IMR-90 (cell line): ENCODE results near the gene LRRC39. TPM values are rescaled to one million over a fixed set of nuclear protein-coding genes. Genes with fewer than 3 reads are reported as not detected.

ENCODE experiments used
- ATAC-seq: fragments of 200-7000 bp; cut with Tn5 transposase; 2 replicates; pipeline ENCODE4 v1.9.1; 2020; ENCODE audit warnings: low read depth, mild to moderate bottlenecking, moderate library complexity
- BruUV-seq: library from RNA; stranded (reverse); fragments of 400-500 nt; replicated peaks from 2 replicates; lab custom pipeline; 2021; lab: Mats Ljungman, UMichigan
- CTCF ChIA-PET: fragments of 300-600 bp; formaldehyde crosslinking; extraction: SDS; loops from one replicate; lab custom pipeline; 2021; ENCODE audit warnings: antibody characterized with exemption; lab: Yijun Ruan, JAX
- POLR2A ChIA-PET: fragments of 300-600 bp; sonication (Branson Sonifier 250); formaldehyde crosslinking; loops from one replicate; lab custom pipeline; 2022; ENCODE audit warnings: antibody characterized with exemption; ENCODE audit not compliant: unreplicated experiment; lab: Charles Lee
- DNase-seq: peaks from one replicate; pipeline ENCODE4 v3.0.0; 2013
- H2AFZ ChIP-seq: replicated peaks from 2 replicates; pipeline ENCODE3; 2013; ENCODE audit warnings: low read length, mild to moderate bottlenecking; ENCODE audit not compliant: poor library complexity
- H2AK5ac ChIP-seq: 2 replicates; pipeline ENCODE4 v1.6.1; 2013; ENCODE audit warnings: low read depth, low read length, inconsistent platforms
- H2AK9ac ChIP-seq: replicated peaks from 2 replicates; pipeline ENCODE3; 2013; ENCODE audit warnings: mild to moderate bottlenecking, low read depth, low read length, moderate library complexity; ENCODE audit not compliant: poor library complexity
- H2BK120ac ChIP-seq: 2 replicates; pipeline ENCODE4 v1.6.1; 2013; ENCODE audit warnings: low read depth, low read length, inconsistent platforms
- H2BK15ac ChIP-seq: 3 replicates; pipeline ENCODE4 v1.6.1; 2013; ENCODE audit warnings: low read depth, low read length, inconsistent platforms
- H2BK20ac ChIP-seq: 2 replicates; pipeline ENCODE4 v1.6.1; 2013; ENCODE audit warnings: low read depth, mild to moderate bottlenecking, inconsistent platforms, low read length, moderate library complexity
- H2BK5ac ChIP-seq: 2 replicates; pipeline ENCODE4 v1.6.1; 2013; ENCODE audit warnings: mild to moderate bottlenecking, low read depth, low read length, inconsistent platforms; ENCODE audit not compliant: poor library complexity, severe bottlenecking
- H3K14ac ChIP-seq: replicated peaks from 2 replicates; pipeline ENCODE4 v1.6.1; 2013; ENCODE audit warnings: low read depth, low read length, inconsistent platforms
- H3K18ac ChIP-seq: 2 replicates; pipeline ENCODE4 v1.6.1; 2013; ENCODE audit warnings: low read depth, low read length, control low read depth
- H3K23ac ChIP-seq: 2 replicates; pipeline ENCODE4 v1.6.1; 2013; ENCODE audit warnings: low read depth, low read length, inconsistent platforms
- H3K27ac ChIP-seq: 2 replicates; pipeline ENCODE4 v1.5.1; 2013; ENCODE audit warnings: mild to moderate bottlenecking, control low read depth, low read length; ENCODE audit not compliant: insufficient read depth
- H3K27me3 ChIP-seq: 2 replicates; pipeline ENCODE4 v1.6.1; 2013; ENCODE audit warnings: low read length; ENCODE audit not compliant: control insufficient read depth, insufficient read depth
- H3K36me3 ChIP-seq: 2 replicates; pipeline ENCODE4 v1.6.1; 2013; ENCODE audit warnings: low read length, mixed read lengths; ENCODE audit not compliant: control insufficient read depth, insufficient read depth
- H3K4ac ChIP-seq: 2 replicates; pipeline ENCODE4 v1.6.1; 2013; ENCODE audit warnings: low read depth, low read length, inconsistent platforms
- H3K4me1 ChIP-seq: 2 replicates; pipeline ENCODE4 v1.6.1; 2013; ENCODE audit warnings: low read length, mixed read lengths; ENCODE audit not compliant: control insufficient read depth, insufficient read depth
- H3K4me2 ChIP-seq: 2 replicates; pipeline ENCODE4 v1.6.1; 2013; ENCODE audit warnings: low read depth, mild to moderate bottlenecking, control low read depth, low read length, moderate library complexity
- H3K4me3 ChIP-seq: 2 replicates; pipeline ENCODE4 v1.5.1; 2013; ENCODE audit warnings: low read depth, mild to moderate bottlenecking, control low read depth, low read length, moderate library complexity; ENCODE audit not compliant: insufficient read depth
- H3K56ac ChIP-seq: 2 replicates; pipeline ENCODE4 v1.6.1; 2013; ENCODE audit warnings: low read length, inconsistent platforms; ENCODE audit not compliant: insufficient read depth; ENCODE audit errors: extremely low read depth
- H3K79me1 ChIP-seq, 2 experiments: 2 replicates each; pipeline ENCODE4 v1.6.1; 2013; ENCODE audit warnings: low read length in 2 of 2, inconsistent platforms in 1 of 2, low read depth in 1 of 2
- H3K9ac ChIP-seq: 2 replicates; pipeline ENCODE4 v1.6.1; 2013; ENCODE audit warnings: low read depth, low read length, control low read depth
- H3K9me1 ChIP-seq: 2 replicates; pipeline ENCODE4 v1.6.1; 2013; ENCODE audit warnings: low read length, inconsistent platforms; ENCODE audit not compliant: insufficient read depth
- H3K9me3 ChIP-seq: 2 replicates; pipeline ENCODE4 v1.6.1; 2013; ENCODE audit warnings: low read length; ENCODE audit not compliant: control insufficient read depth, insufficient read depth
- H4K20me1 ChIP-seq: 2 replicates; pipeline ENCODE4 v1.6.1; 2013; ENCODE audit warnings: low read length, inconsistent platforms; ENCODE audit not compliant: insufficient read depth
- H4K5ac ChIP-seq: 2 replicates; pipeline ENCODE4 v1.6.1; 2013; ENCODE audit warnings: mild to moderate bottlenecking, low read depth, low read length, control low read depth
- H4K8ac ChIP-seq, 2 experiments: 2 replicates each; pipeline ENCODE4 v1.6.1; 2013; ENCODE audit warnings: low read depth in 2 of 2, low read length in 2 of 2, control low read depth in 1 of 2, inconsistent platforms in 1 of 2
- H4K91ac ChIP-seq: 2 replicates; pipeline ENCODE4 v1.6.1; 2013; ENCODE audit warnings: low read depth, low read length, inconsistent platforms; ENCODE audit not compliant: insufficient read depth
- CEBPB ChIP-seq: IDR thresholded peaks from 2 replicates; pipeline ENCODE4 v1.6.1; 2012; ENCODE audit warnings: low read depth, low read length, improper control_type of control experiment
- CTCF ChIP-seq: conservative IDR thresholded peaks from 2 replicates; pipeline ENCODE4 v1.5.1; 2012; ENCODE audit warnings: mild to moderate bottlenecking, low read depth, low read length, improper control_type of control experiment
- WGBS, 2 experiments: methylation state at CpG; one replicate each; pipeline versions ENCODE4 v1.1.5 to v1.1.7; 2013; ENCODE audit warnings: missing lambda C conversion rate in 2 of 2; ENCODE audit not compliant: insufficient read length in 1 of 2; ENCODE audit errors: extremely low coverage in 2 of 2; 5-methylcytosine and 5-hydroxymethylcytosine counted together
- dilution Hi-C: fragments of 300-500 bp; cut with HindIII; formaldehyde crosslinking; loops from one replicate; pipeline ENCODE4 v1.14.3; 2018; ENCODE audit warnings: low sequenced_read_pairs; ENCODE audit not compliant: unreplicated experiment
- in situ Hi-C: fragments of 300-500 bp; cut with MboI; formaldehyde crosslinking; loops from 3 replicates; pipeline ENCODE4 v1.14.3; 2019; ENCODE audit warnings: low sequenced_read_pairs, inconsistent platforms, mixed read lengths
- intact Hi-C: fragments of 100-400 bp; cut with micrococcal nuclease; formaldehyde crosslinking; loops from 2 replicates; pipeline ENCODE4 v1.10.0; 2022
- polyA plus RNA-seq, 3 experiments: library from polyadenylated mRNA; depleted of rRNA; stranded (reverse); fragments of >200 nt; gene quantifications; 2 replicates each; pipeline ENCODE4 v1.2.3, GENCODE V29; 2012; ENCODE audit warnings: low replicate concordance in 1 of 3
- total RNA-seq: library from RNA; depleted of rRNA; stranded (reverse); fragments of >200 nt; gene quantifications from 2 replicates; pipeline ENCODE4 v1.2.3, GENCODE V29; 2012

LRRC39 gene
- total and polyA plus RNA-seq, 2 of the 4 experiments (the other 2 are of a cell fraction), result 0.36 to 0.48 TPM

GRCh38 chr1:100219883-100220282 is 41.8 kb upstream of the LRRC39 start:
- H2BK20ac ChIP-seq, result no peak overlapping the region
- H4K8ac ChIP-seq, result no peak overlapping the region
- H3K14ac ChIP-seq, result no peak overlapping the region
- H3K4me3 ChIP-seq, result no peak overlapping the region
- H3K4me1 ChIP-seq, result no peaks in the 10 kb centered on the region
- H4K5ac ChIP-seq, result no peak overlapping the region
- H2BK15ac ChIP-seq, result no peak overlapping the region
- H2BK120ac ChIP-seq, result no peak overlapping the region
- H2AK9ac ChIP-seq, result no peak overlapping the region
- no peak overlapping the region for H3K9ac ChIP-seq
- POLR2A ChIA-PET, result no interaction called here
- no peaks in the 10 kb centered on the region for H3K9me1 ChIP-seq
- no CpG with 5 or more reads among the region's 2 CpGs for WGBS, 2 experiments
- peaks cover 15% of the 10 kb centered on the region for H3K36me3 ChIP-seq
- H3K79me1 ChIP-seq, result no peaks in the 10 kb centered on the region
- no peak overlapping the region for H2BK5ac ChIP-seq
- no peak overlapping the region for H3K27ac ChIP-seq
- no peaks in the 10 kb centered on the region for H3K9me3 ChIP-seq
- intact Hi-C loops (loop anchor here (10.0 kb wide), 1 partner anchor 55 kb away; no protein-coding TSS in a partner anchor), dilution Hi-C loops (no loop called here), in situ Hi-C loops (no loop called here)
- no peak overlapping the region for H2AFZ ChIP-seq
- no peaks in the 10 kb centered on the region for H4K20me1 ChIP-seq
- H3K23ac ChIP-seq, result no peak overlapping the region
- no TSS peak for BruUV-seq
- no peak overlapping the region for H3K4ac ChIP-seq
- CTCF ChIA-PET, result no interaction called here
- no peak for ATAC-seq
- H3K18ac ChIP-seq, result no peak overlapping the region
- no peak overlapping the region for H4K91ac ChIP-seq
- H3K4me2 ChIP-seq, result no peak overlapping the region
- no peaks in the 10 kb centered on the region for H3K27me3 ChIP-seq
- no peak overlapping the region for H2AK5ac ChIP-seq
- H3K56ac ChIP-seq, result no peak overlapping the region
- DNase-seq, result no peak
- TF ChIP-seq CEBPB (peak; percentile 48), CTCF (no peak)
